PC-3 (cell line): ENCODE measurements around the gene BCKDHA.

Experiments used
- EZH2 ChIP-seq: fragments of 300-600 bp; sonication (generic); IDR thresholded peaks from one replicate; pipeline ENCODE4 v1.6.1; 2017; ENCODE audit warnings: antibody characterized with exemption, mild to moderate bottlenecking, low read length; ENCODE audit not compliant: unreplicated experiment
- TF ChIP-seq, protein P1 (sequence below): fragments of 300-600 bp; sonication (generic); conservative IDR thresholded peaks from 2 replicates; pipeline ENCODE4 v1.5.1; 2017; ENCODE audit warnings: antibody characterized with exemption, low read depth, mild to moderate bottlenecking, low read length

DNA sequence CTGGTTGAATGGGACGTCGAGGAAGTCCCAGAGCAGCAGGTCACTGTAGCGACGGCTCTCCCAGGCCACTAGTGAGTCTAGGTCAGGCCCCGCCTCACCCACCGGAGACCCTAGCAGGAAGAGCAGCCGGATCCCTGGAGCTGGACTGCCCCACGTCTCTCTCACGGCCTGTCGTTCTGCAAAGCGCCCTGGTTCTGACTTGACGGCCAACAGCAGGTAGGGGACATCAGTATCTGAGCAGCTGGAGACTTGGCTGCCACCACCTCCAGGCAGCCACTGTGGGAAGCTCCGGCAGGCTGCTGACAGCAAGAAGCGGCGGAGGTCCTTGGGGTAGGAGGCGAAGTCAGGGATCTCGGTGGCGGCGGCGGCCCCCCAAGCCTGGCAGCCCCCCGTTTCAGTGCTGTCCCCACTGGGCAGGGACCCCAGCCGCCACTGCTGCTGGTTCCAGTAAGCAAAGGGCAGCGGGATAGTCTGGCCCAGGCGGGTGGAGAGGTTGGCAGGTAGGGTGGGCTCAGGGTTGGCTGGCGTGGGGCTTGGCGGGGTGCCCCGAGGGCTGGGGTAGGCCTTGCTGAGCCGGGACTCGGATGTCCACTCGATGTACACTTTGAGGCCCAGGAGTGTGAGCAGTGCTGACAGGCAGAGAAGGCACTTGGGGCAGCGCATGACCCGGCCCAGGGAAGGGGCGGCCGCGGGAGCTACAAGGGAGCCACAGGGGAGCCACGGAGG, 28.7 kb downstream of the BCKDHA start:
- no peak for TF ChIP-seq EZH2
- TF ChIP-seq, protein P1, sequence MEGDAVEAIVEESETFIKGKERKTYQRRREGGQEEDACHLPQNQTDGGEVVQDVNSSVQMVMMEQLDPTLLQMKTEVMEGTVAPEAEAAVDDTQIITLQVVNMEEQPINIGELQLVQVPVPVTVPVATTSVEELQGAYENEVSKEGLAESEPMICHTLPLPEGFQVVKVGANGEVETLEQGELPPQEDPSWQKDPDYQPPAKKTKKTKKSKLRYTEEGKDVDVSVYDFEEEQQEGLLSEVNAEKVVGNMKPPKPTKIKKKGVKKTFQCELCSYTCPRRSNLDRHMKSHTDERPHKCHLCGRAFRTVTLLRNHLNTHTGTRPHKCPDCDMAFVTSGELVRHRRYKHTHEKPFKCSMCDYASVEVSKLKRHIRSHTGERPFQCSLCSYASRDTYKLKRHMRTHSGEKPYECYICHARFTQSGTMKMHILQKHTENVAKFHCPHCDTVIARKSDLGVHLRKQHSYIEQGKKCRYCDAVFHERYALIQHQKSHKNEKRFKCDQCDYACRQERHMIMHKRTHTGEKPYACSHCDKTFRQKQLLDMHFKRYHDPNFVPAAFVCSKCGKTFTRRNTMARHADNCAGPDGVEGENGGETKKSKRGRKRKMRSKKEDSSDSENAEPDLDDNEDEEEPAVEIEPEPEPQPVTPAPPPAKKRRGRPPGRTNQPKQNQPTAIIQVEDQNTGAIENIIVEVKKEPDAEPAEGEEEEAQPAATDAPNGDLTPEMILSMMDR = no peak
